RWPE2 (cell line): ENCODE measurements around the gene NANOG.
"Not testable (repeated sequence)": the region's sequence is repeated elsewhere in the genome, so short reads cannot be mapped to it uniquely, and the experiment has no call there.

Experiments used
- ATAC-seq: fragments of 200-7000 bp; cut with Tn5 transposase; 3 replicates; pipeline ENCODE4 v1.9.1; 2021; ENCODE audit warnings: low read depth
- DNase-seq: peaks from one replicate; pipeline ENCODE4 v3.0.0-alpha.2; 2020; ENCODE audit warnings: low spot score
- H3K27ac ChIP-seq: fragments of 450-650 bp; 2 replicates; pipeline ENCODE4 v1.5.1; 2017; ENCODE audit warnings: mild to moderate bottlenecking; ENCODE audit not compliant: poor library complexity, severe bottlenecking
- H3K27me3 ChIP-seq: fragments of 250-450 bp; sonication (Bioruptor Pico); 2 replicates; pipeline ENCODE4 v1.5.1; 2021; ENCODE audit warnings: mild to moderate bottlenecking, moderate library complexity; ENCODE audit not compliant: insufficient read depth, poor library complexity, severe bottlenecking
- H3K36me3 ChIP-seq: fragments of 250-450 bp; sonication (Bioruptor Pico); 2 replicates; pipeline ENCODE4 v1.5.1; 2020; ENCODE audit warnings: low read depth, mild to moderate bottlenecking, moderate library complexity
- H3K4me1 ChIP-seq: fragments of 250-450 bp; sonication (Bioruptor Pico); 2 replicates; pipeline ENCODE4 v1.5.1; 2021; ENCODE audit warnings: mild to moderate bottlenecking, moderate library complexity; ENCODE audit not compliant: insufficient read depth, poor library complexity, severe bottlenecking
- H3K4me3 ChIP-seq: fragments of 250-450 bp; sonication (Bioruptor Pico); 2 replicates; pipeline ENCODE4 v1.5.1; 2021; ENCODE audit warnings: mild to moderate bottlenecking, moderate library complexity; ENCODE audit not compliant: severe bottlenecking
- H3K9me3 ChIP-seq: fragments of 250-450 bp; sonication (Bioruptor Pico); 2 replicates; pipeline ENCODE4 v1.5.1; 2021; ENCODE audit warnings: mild to moderate bottlenecking, moderate library complexity; ENCODE audit not compliant: severe bottlenecking
- CTCF ChIP-seq: fragments of 450-650 bp; IDR thresholded peaks from one replicate; pipeline ENCODE4 v1.5.1; 2017; ENCODE audit warnings: mild to moderate bottlenecking, moderate library complexity; ENCODE audit not compliant: poor library complexity, severe bottlenecking

The NANOG gene

GRCh38 chr12:7834701-7835100, 45.5 kb downstream of the NANOG start:
- Histone ChIP-seq H3K27me3 (no peaks in the 10 kb centered on the region), H3K4me3 (no peak overlapping the region), H3K27ac (no peak overlapping the region), H3K4me1 (no peaks in the 10 kb centered on the region), H3K36me3 (no peaks in the 10 kb centered on the region), H3K9me3 (no peaks in the 10 kb centered on the region)
- ATAC-seq (no peak), DNase-seq (no peak)
- TF ChIP-seq CTCF = no peak

- Histone ChIP-seq H3K36me3 (no peaks in the 10 kb centered on the region), H3K9me3 (no peaks in the 10 kb centered on the region), H3K4me1 (no peaks in the 10 kb centered on the region), H3K27ac (no peak overlapping the region), H3K4me3 (no peak overlapping the region), H3K27me3 (no peaks in the 10 kb centered on the region)
- TF ChIP-seq CTCF = no peak
- ATAC-seq (no peak), DNase-seq (no peak)
Observed at GRCh38 chr12:7835116-7835515, 45.9 kb downstream of the NANOG start.

GRCh38 chr12:7835766-7836165, 46.6 kb downstream of the NANOG start:
- Histone ChIP-seq H3K4me1 (no peaks in the 10 kb centered on the region), H3K27ac (no peak overlapping the region), H3K27me3 (no peaks in the 10 kb centered on the region), H3K36me3 (no peaks in the 10 kb centered on the region), H3K4me3 (no peak overlapping the region), H3K9me3 (no peaks in the 10 kb centered on the region)
- no peak for TF ChIP-seq CTCF
- DNase-seq = no peak
- ATAC-seq = no peak

- no peaks in the 10 kb centered on the region for H3K36me3 ChIP-seq
- no peaks in the 10 kb centered on the region for H3K4me1 ChIP-seq
- no peak overlapping the region for H3K27ac ChIP-seq
- H3K4me3 ChIP-seq = no peak overlapping the region
- no peak for ATAC-seq
- H3K9me3 ChIP-seq = no peaks in the 10 kb centered on the region
- no peak for DNase-seq
- no peaks in the 10 kb centered on the region for H3K27me3 ChIP-seq
- TF ChIP-seq CTCF = no peak
Observed at GRCh38 chr12:7837366-7837765, 48.2 kb downstream of the NANOG start.

- not testable (repeated sequence) for H3K27ac ChIP-seq, H3K9me3 ChIP-seq, DNase-seq, H3K36me3 ChIP-seq, H3K27me3 ChIP-seq, H3K4me3 ChIP-seq, H3K4me1 ChIP-seq, ATAC-seq
Observed at GRCh38 chr12:7839226-7839625, 50.0 kb downstream of the NANOG start.

- H3K36me3 ChIP-seq = not testable (repeated sequence)
Observed at GRCh38 chr12:7839848-7840247, 50.6 kb downstream of the NANOG start.

GRCh38 chr12:7842444-7842843, 53.2 kb downstream of the NANOG start:
- H3K27ac ChIP-seq, H3K36me3 ChIP-seq, H3K4me3 ChIP-seq, H3K4me1 ChIP-seq, DNase-seq, ATAC-seq, H3K9me3 ChIP-seq, H3K27me3 ChIP-seq: not testable (repeated sequence)

More at GRCh38 chr12:7839848-7840247, 50.6 kb downstream of the NANOG start:
- not testable (repeated sequence) for H3K4me3 ChIP-seq, H3K27me3 ChIP-seq, H3K9me3 ChIP-seq, ATAC-seq, DNase-seq, H3K27ac ChIP-seq, H3K4me1 ChIP-seq

GRCh38 chr12:7843149-7843548, 53.9 kb downstream of the NANOG start:
- not testable (repeated sequence) for H3K36me3 ChIP-seq, H3K4me1 ChIP-seq, DNase-seq, H3K27me3 ChIP-seq, H3K9me3 ChIP-seq, H3K27ac ChIP-seq, H3K4me3 ChIP-seq, ATAC-seq
